Upper lobe of right lung (tissue), 1 donor: ENCODE results near the gene DAB1. TPM values are rescaled to one million over a fixed set of nuclear protein-coding genes. Genes with fewer than 3 reads are reported as not detected.

Experiments used
- ATAC-seq: fragments of 200-7000 bp; cut with Tn5 transposase; one replicate; pipeline ENCODE4 v1.9.1; 2020; ENCODE audit warnings: mild to moderate bottlenecking, moderate library complexity
- DNase-seq: peaks from one replicate; pipeline ENCODE4 v3.0.0-alpha.2; 2020
- H3K27ac ChIP-seq: fragments of 200-600 bp; one replicate; pipeline ENCODE4 v1.8.0; 2022
- H3K27me3 ChIP-seq: fragments of 200-600 bp; one replicate; pipeline ENCODE4 v1.8.0; 2022; ENCODE audit warnings: mild to moderate bottlenecking
- H3K36me3 ChIP-seq: fragments of 200-600 bp; one replicate; pipeline ENCODE4 v1.8.0; 2022
- H3K4me1 ChIP-seq: fragments of 200-600 bp; one replicate; pipeline ENCODE4 v1.8.0; 2022
- H3K4me3 ChIP-seq: fragments of 200-600 bp; one replicate; pipeline ENCODE4 v1.8.0; 2022; ENCODE audit warnings: mild to moderate bottlenecking
- H3K9me3 ChIP-seq: fragments of 200-600 bp; one replicate; pipeline ENCODE4 v1.8.0; 2022
- intact Hi-C: fragments of 100-400 bp; cut with DNase I; formaldehyde crosslinking; loops from one replicate; pipeline ENCODE4 v1.11.0; 2022
- total RNA-seq: library from RNA; stranded (reverse); fragmentation: NEBNext Ultra II Directional; extraction: Animal tissue kit (Norgen Biotek cat#: 25700); gene quantifications from one replicate; pipeline ENCODE4 v1.2.1, GENCODE V29; 2021
- TF ChIP-seq, protein P1 (sequence below): fragments of 200-600 bp; IDR thresholded peaks from one replicate; pipeline ENCODE4 v1.8.0; 2022; ENCODE audit warnings: antibody characterized with exemption
- donor health status: DM: no; HTN: yes; CAD: no; lungs with severe emphysema.

Gene DAB1
- total RNA-seq, 1 donor from 2014 or later: 0.29 TPM

- Histone ChIP-seq H3K27me3 (peaks cover 9% of the 10 kb centered on the region), H3K4me3 (no peak overlapping the region), H3K4me1 (no peaks in the 10 kb centered on the region), H3K27ac (no peak overlapping the region), H3K36me3 (no peaks in the 10 kb centered on the region), H3K9me3 (no peaks in the 10 kb centered on the region)
- no peak for DNase-seq
- ATAC-seq: no peak
- intact Hi-C loops: no loop called here
- TF ChIP-seq, protein P1, sequence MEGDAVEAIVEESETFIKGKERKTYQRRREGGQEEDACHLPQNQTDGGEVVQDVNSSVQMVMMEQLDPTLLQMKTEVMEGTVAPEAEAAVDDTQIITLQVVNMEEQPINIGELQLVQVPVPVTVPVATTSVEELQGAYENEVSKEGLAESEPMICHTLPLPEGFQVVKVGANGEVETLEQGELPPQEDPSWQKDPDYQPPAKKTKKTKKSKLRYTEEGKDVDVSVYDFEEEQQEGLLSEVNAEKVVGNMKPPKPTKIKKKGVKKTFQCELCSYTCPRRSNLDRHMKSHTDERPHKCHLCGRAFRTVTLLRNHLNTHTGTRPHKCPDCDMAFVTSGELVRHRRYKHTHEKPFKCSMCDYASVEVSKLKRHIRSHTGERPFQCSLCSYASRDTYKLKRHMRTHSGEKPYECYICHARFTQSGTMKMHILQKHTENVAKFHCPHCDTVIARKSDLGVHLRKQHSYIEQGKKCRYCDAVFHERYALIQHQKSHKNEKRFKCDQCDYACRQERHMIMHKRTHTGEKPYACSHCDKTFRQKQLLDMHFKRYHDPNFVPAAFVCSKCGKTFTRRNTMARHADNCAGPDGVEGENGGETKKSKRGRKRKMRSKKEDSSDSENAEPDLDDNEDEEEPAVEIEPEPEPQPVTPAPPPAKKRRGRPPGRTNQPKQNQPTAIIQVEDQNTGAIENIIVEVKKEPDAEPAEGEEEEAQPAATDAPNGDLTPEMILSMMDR: no peak
These were observed 12.6 kb downstream of the DAB1 start for GRCh38 chr1:57411262-57411661.

- intact Hi-C loops: no loop called here
These were observed 13.4 kb downstream of the DAB1 start for GRCh38 chr1:57410508-57410907.

DNA sequence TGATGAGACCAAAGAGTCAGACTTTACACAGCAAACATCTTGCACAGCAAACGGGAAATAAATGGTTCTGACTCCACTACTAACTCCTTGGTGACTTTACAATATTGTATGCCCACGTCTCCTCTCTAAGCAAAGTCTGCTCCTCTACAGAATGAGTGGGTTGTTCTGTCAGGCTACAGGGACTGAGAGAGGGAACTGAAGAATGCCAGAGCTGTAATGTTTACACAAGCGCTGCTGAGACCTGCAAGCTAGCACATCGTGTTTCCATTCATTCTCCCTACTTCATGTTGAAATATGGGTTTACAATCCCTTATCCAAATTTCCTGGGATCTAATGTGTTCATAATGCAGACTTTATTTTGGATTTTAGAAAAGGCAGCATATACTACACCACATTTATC, 15.9 kb downstream of the DAB1 start:
- H3K4me1 ChIP-seq: no peaks in the 10 kb centered on the region
- ATAC-seq (peak; percentile 19), DNase-seq (no peak)
- no peaks in the 10 kb centered on the region for H3K27me3 ChIP-seq
- TF ChIP-seq, protein P1: no peak
- no peaks in the 10 kb centered on the region for H3K9me3 ChIP-seq
- no peak overlapping the region for H3K4me3 ChIP-seq
- no peak overlapping the region for H3K27ac ChIP-seq
- intact Hi-C loops: no loop called here
- no peaks in the 10 kb centered on the region for H3K36me3 ChIP-seq

More at GRCh38 chr1:57410508-57410907, 13.4 kb downstream of the DAB1 start:
- Histone ChIP-seq H3K4me3 (no peak overlapping the region), H3K27ac (no peak overlapping the region), H3K9me3 (no peaks in the 10 kb centered on the region), H3K36me3 (no peaks in the 10 kb centered on the region), H3K27me3 (peaks cover 2% of the 10 kb centered on the region), H3K4me1 (no peaks in the 10 kb centered on the region)
- TF ChIP-seq, protein P1: no peak
- no peak for DNase-seq
- ATAC-seq: no peak

DNA sequence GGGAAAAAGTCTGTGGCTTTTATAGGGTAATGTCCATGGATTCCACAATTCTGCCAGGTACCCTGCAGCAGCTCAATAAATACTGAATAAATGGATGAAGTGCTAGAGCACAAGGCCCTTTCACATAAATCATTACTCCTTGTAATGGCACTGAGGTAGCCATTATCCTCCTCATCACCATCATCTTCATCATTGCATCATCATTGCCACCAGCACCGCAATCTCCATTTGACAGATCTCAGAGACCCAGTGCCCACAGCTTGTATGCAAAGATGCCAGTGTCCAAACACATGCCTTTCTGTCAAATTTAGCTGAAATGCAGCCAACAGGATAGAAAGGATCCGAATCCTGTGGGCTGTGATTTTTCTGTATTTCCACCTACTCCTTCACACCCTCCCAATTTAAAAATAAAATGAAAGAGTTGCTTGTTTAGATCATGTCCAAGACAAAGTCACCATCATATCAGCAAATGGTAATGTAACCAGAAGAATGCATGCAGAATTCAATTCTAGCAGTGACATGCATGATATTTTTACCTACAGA, 17.4 kb downstream of the DAB1 start:
- Histone ChIP-seq H3K27ac (no peak overlapping the region), H3K36me3 (no peaks in the 10 kb centered on the region), H3K27me3 (no peaks in the 10 kb centered on the region), H3K4me1 (no peaks in the 10 kb centered on the region), H3K9me3 (no peaks in the 10 kb centered on the region), H3K4me3 (no peak overlapping the region)
- TF ChIP-seq, protein P1: no peak
- no peak for DNase-seq
- ATAC-seq: no peak
- intact Hi-C loops: no loop called here

- no peaks in the 10 kb centered on the region for H3K4me1 ChIP-seq
- no peaks in the 10 kb centered on the region for H3K9me3 ChIP-seq
- H3K4me3 ChIP-seq: no peak overlapping the region
- ATAC-seq (no peak), DNase-seq (no peak)
- no peaks in the 10 kb centered on the region for H3K27me3 ChIP-seq
- no peak overlapping the region for H3K27ac ChIP-seq
- no peaks in the 10 kb centered on the region for H3K36me3 ChIP-seq
- intact Hi-C loops: no loop called here
- TF ChIP-seq, protein P1: no peak
These were observed 19.0 kb downstream of the DAB1 start for GRCh38 chr1:57404884-57405283.

- Histone ChIP-seq H3K4me1 (no peaks in the 10 kb centered on the region), H3K36me3 (no peaks in the 10 kb centered on the region), H3K4me3 (no peak overlapping the region), H3K27me3 (no peaks in the 10 kb centered on the region), H3K27ac (no peak overlapping the region), H3K9me3 (no peaks in the 10 kb centered on the region)
- DNase-seq: no peak
- intact Hi-C loops: no loop called here
- no peak for ATAC-seq
- TF ChIP-seq, protein P1: no peak
These were observed 20.7 kb downstream of the DAB1 start for GRCh38 chr1:57403201-57403600.
